HG02642 (cell line): ENCODE measurements around the gene IFT57.
"Not testable (repeated sequence)": the region's sequence is repeated elsewhere in the genome, so short reads cannot be mapped to it uniquely, and the experiment has no call there.

ENCODE experiments used
- ATAC-seq: cut with Tn5 transposase; IDR thresholded peaks from one replicate; pipeline ENCODE4 v1.9.1; 2021; ENCODE audit warnings: mild to moderate bottlenecking; ENCODE audit not compliant: unreplicated experiment, poor library complexity

IFT57 gene, protein sequence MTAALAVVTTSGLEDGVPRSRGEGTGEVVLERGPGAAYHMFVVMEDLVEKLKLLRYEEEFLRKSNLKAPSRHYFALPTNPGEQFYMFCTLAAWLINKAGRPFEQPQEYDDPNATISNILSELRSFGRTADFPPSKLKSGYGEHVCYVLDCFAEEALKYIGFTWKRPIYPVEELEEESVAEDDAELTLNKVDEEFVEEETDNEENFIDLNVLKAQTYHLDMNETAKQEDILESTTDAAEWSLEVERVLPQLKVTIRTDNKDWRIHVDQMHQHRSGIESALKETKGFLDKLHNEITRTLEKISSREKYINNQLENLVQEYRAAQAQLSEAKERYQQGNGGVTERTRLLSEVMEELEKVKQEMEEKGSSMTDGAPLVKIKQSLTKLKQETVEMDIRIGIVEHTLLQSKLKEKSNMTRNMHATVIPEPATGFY

DNA sequence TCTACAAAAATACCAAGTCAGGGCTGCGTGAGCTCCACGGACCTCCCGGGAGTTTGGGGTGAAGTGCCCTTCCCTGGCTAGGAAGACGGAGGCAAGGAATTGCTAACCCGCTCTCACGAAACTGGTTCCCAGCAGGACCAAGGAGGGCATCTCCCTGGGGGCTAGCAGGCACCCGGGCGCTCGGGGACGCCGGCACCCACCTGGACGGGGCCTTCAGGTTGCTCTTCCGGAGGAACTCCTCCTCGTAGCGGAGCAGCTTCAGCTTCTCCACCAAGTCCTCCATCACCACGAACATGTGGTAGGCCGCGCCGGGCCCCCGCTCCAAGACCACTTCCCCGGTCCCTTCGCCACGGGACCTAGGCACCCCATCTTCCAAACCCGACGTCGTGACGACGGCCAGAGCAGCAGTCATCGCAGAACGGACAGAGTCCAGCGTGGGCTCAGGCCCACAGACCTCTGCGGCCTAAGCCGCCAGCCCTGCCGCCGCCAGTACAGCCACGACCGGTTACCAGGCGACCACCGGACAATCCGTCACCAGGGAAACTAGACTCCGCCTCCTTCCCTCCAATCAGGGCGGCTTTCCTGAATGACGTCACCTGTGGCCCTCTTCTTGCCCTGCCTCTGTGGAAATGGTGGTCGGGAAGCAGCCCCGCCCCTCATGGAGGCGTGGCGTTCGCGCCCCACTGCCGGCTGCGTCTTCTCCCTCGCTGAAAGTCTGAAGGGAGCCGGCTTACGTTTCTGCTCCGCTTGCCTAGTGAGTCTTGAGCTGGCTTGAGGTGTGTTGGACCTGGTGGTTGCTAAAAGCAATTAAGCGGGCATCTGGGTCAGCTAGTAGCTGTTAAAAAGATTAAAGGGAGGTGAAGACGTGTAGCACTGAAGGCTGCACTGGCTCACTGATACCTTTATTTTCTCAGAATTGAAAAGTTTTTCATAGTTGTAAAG, at the start of gene IFT57:
TSS of gene IFT57 (minus strand) at position 514 of the 942 bp plus-strand sequence. CDS start at position 412, 102 bp downstream.
- peak; percentile 95 for ATAC-seq

DNA sequence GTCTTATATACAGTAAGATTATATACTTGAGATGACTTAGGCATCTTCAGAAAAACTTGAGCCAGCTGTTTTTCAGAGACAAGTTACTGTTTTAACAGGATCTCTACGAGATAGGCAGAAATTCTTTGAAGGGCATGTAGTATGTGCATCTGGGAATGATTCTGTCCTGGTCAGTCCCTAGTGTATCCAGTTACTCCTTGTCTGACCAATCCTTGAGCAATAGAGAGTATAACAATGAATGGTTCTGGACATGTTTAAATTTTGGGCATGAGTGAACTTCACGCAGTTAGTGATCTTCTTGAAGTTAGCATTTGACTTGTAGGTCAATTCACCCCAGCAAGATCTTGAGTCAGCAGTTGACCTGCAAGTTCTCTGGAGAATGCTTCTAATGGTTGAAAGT, 49.4 kb upstream of the IFT57 start:
- ATAC-seq, result no peak

DNA sequence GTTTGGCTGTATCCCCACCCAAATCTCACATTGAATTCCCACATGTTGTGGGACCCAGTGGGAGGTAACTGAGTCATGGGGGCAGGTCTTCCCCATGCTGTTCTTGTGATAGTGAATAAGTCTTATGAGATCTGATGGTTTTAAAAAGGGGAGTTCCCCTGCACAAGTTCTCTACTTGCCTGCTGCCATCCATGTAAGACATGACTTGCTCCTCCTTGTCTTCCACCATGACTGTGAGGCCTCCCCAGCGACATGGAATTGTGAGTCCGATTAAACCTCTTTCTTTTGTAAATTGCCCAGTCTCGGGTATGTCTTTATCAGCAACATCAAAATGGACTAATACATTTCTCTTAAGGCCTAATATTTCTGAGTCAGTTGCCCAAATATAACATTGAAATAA, 46.0 kb upstream of the IFT57 start:
- not testable (repeated sequence) for ATAC-seq

DNA sequence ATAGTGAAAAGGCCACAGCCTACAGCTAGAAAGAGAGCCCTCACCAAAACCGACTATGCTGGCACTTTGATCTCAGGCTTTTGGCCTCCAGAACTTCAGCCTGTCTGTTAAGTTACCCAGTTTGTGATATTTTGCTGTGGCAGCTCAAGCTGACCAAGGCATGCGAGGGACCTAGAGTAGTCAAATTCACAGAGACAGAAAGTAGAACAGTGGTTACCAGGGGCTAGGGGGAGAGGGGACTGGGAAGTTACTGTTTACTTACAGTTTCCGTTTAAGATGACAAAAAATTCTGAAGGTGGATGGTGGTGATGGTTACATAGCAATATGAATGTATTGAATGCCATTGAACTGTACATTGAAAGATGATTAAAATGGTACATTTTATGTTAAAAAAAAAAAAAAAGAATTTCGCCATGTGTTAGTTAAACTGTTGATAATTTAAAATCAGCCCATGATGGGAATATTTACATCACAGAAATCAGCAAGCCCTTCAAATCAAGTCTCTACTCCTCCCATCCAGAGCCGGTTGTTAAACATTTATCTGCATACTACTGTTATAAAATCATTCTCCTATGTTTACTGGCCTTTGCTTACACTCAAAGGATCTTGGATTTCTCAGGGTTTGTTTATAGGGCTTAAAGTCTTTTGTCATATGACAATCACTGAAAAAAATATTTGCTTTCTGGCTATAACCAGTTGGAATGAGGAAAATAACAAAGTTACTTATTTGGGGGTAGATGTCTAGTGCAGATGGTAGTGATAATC, 42.5 kb upstream of the IFT57 start:
- peak; percentile 74 for ATAC-seq

DNA sequence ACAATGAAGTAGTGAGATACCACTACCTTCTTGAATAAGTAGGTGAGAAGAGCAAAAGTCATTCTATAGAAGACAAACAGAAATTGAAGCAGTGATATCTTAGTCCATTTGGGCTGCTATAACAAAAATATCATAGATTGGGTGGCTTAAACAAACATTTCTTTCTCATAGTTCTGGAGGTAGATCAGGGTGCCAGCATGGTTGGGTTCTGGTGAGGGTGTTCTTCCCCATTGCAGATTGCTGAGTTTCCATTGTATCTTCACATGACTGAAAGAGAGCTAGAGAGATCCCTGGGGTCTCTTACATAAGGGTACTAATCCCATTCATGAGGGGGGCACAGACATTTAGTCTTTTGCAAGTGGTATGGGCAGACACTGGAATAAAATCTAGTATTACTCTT, 32.9 kb upstream of the IFT57 start:
- ATAC-seq, result no peak

DNA sequence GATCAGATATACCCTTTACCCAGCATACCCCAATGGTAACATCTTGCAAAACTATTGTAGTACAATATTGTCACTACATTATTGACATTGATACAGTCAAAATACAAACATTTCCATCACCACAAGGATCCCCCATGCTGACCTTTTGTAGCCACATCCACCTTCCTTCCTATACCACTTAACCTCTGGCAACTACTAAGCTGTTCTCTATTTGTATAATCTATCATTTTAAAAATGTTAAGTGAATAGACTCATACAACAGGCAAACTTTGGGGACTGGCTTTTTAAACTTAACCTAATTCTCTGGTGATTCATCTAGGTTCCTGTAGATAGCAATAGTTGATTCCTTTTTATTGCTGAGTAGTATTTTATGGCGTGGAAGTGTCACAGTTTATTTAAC, 29.6 kb upstream of the IFT57 start:
- no peak for ATAC-seq

DNA sequence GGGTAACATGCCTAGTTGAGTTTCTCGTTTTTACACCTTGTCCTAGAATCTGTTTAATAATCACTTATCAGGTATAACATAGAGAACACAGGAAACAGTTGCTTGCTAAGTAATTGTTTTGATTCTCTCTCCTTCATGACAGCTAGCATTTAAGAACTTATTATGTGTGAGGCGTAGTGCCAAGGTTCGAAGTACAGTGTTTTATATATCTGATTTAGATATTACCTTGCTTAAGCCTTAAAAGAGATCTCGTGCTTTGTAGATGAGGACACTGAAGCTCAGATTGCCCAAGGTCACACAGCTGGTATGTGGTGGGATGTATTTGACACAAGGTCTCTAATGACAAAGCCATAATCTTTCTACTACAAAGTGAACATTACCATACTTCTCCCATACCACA, 29.0 kb upstream of the IFT57 start:
- ATAC-seq, result no peak

DNA sequence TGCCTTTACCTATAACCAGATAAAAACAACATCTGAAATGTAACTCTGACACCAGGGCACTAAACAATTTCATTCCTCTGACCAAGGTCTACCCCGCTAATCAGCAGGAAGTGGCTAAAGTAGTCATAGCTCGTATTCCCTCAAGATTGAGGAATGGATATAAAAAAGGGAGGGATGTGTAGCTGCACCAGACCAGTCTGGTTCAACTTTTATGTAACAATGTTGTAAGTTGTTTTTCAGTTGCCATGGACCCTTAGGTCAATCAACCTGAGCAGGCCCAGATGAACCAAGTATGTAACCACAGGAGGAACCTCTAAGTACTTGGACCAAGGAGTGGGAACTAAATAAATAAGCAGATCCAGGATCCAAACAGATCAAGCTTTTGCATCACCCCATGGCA, 28.4 kb upstream of the IFT57 start:
- ATAC-seq, result no peak

DNA sequence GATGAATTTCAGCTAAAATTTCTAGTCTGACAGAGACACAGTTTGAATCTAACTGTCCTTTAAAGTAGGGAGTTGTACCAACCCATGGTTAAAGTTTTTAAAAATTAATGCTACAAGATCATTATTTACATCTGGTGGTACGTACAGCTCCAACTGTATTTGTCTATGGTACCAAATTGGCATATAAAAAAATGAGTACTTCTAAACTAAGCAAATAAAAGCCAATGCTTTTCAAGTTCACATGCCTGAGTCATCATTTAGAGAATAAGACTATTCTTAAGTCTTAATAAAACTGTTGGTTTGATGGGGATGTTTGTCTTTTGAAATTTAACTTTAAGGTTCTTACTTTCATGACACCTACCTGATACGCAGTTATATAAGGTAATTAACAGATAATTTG, 21.0 kb upstream of the IFT57 start:
- no peak for ATAC-seq

DNA sequence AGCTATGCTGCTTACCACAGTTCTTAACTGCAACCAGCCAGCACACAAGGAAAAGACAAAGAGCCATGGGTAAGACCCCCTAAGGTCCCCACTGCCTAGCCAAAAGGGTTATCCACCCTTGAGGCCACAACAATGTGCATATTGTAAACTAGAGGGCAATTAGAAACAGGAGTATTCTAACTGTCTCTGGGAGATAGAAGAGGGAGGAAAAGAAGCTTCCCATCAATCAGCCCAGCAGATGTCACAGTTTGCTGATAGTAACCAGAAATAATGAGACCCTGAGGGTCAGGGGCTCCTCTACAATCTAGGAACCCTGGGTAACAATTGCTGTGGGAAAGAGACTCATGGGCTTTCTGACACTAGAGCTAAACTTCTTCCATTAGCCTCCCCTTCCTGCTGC, 20.6 kb upstream of the IFT57 start:
- no peak for ATAC-seq

DNA sequence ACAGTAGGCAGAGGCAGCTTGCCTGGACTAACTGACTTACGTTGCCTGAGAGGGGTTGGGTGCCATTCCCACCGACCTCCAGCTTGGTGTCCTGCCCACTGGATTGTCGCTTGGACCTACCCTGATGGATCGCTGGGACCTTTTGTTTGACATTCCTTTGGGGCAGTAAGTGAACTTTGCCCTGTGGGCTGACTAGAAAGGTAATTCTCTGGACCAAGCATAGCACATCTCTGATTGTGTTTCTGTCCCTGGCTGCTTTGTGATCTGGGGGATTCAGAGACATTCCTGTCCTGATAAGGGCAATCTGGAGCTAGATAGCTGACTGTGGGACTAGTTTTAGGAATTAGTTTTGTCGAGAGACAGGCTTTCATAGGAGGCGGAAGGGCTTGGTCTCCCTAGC, 19.5 kb upstream of the IFT57 start:
- ATAC-seq, result no peak

DNA sequence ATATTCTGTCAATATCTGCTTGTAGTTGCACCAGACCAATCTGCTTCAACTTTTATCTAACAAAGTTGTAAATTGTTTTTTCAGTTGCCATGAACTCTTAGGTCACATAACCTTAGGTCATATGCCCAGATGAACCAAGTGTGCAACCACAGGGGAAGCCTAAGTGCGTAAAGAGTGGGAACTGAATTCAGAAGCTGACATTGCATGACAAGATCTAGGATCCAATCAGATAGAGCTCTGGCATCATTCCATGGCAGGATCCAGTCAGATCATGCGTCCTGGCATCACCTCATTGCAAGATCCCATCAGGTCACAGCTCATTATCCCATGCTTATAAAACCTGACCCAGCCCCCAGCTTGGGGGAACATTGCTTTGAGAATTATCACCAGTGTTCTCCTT, 18.9 kb upstream of the IFT57 start:
- ATAC-seq, result no peak

DNA sequence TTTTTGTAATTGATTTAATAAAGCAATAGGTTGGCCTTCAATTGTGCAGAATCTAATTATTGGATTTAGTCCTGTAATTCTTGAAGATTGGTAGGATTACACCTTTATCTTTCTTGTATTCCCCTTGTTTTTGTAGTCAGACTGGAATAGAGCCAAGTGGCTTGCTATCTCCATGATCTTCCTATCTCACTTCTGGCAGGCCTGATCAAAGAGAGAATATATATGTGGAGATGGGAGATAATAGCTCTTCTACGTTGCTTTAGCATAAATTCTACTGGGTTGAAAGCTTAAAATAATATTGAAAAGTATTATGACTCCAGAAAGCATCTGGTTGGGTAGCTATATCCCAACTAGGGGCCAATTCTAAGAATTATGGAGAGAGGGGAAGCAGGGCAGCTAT, 16.9 kb upstream of the IFT57 start:
- ATAC-seq, result no peak

DNA sequence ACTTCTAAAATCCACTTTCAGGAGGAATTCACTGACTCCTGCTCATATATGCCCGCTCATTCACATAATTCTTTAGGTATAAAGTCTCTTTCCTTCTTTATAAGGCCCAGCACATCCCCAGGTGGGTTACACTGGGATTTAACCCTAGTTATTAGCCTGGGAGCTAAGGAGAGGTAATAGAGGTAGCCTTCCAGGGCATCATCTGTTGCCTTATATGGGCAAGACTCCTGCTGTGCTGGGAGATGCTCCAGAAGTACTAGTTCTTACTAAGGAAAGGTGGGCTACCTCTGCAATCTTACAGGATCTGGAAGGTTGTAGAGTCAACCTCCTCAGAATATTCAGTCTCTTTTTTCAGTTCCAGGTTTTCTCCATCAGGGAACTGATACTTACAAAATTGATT, 13.1 kb upstream of the IFT57 start:
- no peak for ATAC-seq

DNA sequence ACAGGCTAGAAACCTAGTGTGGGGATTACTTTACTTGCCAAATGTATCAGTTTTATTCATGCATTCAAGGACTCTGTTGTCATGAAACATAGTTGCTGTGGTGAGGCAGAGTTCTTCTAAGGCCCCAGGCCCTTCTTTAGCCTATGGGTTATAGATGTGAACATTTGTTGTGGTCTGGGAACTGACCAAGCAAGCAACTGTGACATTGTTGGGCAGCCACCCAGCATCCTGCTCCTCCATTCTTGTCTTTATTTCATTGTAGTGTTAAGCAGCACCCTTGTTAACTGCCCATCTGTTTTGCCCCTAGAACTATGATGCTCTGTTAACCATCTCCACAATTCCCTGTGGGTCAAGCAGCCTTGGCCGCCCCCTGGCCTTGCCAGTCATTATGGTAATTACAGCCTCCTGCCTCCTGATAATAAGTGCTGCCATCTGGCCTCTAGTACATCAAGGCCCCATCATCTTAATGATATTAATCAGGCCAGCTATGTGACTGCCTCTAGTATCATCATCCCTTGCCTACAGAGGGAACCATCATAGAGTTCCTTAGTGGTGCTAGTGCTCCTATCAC, 12.2 kb upstream of the IFT57 start:
- no peak for ATAC-seq

DNA sequence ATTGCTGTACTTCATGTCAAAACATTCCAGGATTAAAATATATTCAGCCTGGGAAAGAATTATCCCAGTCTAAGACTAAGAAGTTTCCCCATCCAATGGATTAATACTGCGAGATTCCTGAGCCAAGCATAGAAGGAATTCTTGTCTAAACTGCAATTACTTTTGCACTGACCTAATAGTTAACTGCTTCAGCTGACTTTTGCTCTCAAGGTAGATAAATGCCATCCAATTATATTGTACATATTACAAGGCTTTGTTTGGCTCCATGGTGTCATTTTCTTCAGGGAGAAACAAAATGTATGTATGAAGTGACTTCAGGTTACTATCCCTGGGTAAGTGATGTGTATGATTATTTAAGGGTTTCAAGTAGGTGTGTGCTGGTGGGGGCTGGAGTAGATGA, 6.1 kb upstream of the IFT57 start:
- ATAC-seq, result no peak

DNA sequence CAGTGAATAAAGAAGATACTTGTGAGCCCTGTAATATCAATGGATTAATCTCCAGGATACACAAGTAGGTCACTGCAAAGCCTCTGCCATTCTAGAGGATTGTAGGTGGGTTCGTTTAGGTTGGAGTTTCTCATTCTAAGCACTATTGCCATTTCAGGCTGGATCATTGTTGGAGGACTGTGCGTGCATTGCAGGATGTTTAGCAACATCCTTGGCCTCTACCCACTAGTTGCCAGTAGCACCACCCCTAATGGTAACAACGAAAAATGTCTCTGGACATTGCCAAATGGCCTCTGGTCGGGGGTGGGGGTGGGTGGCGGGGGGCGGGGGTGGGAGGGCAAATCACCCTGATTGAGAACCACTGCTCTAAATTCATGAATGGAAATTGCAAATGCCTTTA, 4.9 kb upstream of the IFT57 start:
- no peak for ATAC-seq

DNA sequence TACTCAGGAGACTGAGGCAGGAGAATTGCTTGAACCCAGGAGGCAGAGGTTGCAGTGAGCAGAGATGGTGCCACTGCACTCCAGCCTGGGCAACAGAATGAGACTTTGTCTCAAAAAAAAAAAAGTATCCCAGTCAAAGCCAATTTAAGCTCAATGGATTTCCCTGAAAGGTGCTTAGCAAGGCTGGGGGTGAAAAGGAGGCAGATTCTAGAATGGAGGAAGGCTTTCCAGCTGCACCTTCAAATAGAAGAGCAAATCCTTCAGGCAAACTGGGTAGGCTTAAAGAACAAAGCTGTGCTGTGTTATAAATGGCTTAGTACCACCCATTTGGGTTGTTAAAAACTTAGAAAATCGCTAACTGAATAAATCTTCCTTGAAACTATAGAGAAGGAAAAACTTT, 3.0 kb upstream of the IFT57 start:
- ATAC-seq, result no peak

DNA sequence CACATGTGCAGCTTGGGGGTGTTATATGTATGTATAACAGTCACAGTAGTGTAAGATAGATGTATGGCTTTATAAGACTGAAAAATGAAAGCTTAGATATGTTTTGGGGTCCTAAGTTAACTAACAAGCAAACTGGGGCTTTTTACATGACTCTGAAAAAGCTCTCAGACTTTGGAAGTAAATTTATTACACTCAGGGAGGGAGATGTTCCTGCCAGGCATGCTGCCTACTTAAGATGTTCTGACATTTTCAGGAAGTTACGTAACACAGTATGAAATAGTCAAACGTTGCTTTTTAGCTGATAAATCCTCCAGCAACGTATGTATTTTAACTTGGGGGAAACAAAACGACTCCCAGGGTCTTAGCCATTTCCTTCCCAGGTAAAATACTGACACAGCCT, 1.7 kb upstream of the IFT57 start:
- ATAC-seq, result no peak

DNA sequence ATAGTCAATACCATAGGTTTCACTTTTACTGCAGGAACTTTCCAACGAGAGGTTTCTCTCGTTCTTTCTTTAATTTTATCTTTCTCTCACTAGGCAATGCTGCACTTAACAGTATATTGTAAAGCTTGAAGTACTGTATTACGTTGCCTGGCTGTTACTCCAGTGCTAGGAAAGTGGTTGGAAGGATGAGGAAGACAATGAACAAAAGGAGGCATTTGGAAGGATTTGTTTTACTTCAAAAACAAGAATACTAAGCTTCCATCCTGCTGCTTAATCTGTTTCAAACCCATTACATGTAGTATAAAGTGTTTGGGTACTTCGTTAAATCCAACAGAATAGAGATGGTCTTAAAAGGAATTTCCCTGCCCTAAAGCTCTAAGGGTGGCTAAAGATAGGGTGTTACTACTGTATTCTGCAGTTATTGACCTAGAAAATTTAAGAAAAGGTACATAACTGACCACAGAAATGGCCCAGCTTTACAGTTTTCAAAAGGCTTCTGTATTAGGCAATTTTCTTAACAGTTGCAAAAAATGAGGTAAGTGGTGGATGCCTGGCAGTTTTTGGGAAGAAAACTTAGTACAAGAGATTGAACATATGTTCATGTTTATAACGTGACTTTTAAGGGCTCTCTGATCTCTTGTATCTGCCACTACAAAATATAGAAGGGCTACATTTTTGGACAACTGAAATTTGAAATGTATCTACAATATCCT, 785 bp upstream of the IFT57 start:
- no peak for ATAC-seq
